Fibroblast of skin of right quadriceps (primary cell): ENCODE data around the gene GLRA3.
A peak's percentile ranks its signal among the peaks of the same experiment; 100 is the strongest.
"Not testable (repeated sequence)": the region's sequence is repeated elsewhere in the genome, so short reads cannot be mapped to it uniquely, and the experiment has no call there.

ENCODE experiments used
- DNase-seq: peaks from one replicate; pipeline ENCODE4 v3.0.0-alpha.2; 2013

The GLRA3 gene

GRCh38 chr4:174650711-174651355, 178.2 kb downstream of the GLRA3 start:
- no peak for DNase-seq

- DNase-seq = no peak
These were observed 180.2 kb downstream of the GLRA3 start for GRCh38 chr4:174648812-174649211.

- DNase-seq = no peak
These were observed 182.7 kb downstream of the GLRA3 start for GRCh38 chr4:174646326-174646725.

- DNase-seq = no peak
These were observed 188.9 kb downstream of the GLRA3 start for GRCh38 chr4:174640146-174640545.

GRCh38 chr4:174635732-174636131, 193.3 kb downstream of the GLRA3 start:
- DNase-seq = no peak

GRCh38 chr4:174633399-174633798, 195.6 kb downstream of the GLRA3 start:
- DNase-seq = no peak

- DNase-seq = peak; percentile 44
These were observed 196.9 kb downstream of the GLRA3 start for GRCh38 chr4:174631901-174632758.

GRCh38 chr4:174629907-174630450, 199.1 kb downstream of the GLRA3 start:
- not testable (repeated sequence) for DNase-seq

GRCh38 chr4:174629265-174629664, 199.8 kb downstream of the GLRA3 start:
- DNase-seq = peak; percentile 12

- no peak for DNase-seq
These were observed 200.9 kb downstream of the GLRA3 start for GRCh38 chr4:174628191-174628590.

GRCh38 chr4:174627473-174627872, 201.6 kb downstream of the GLRA3 start:
- no peak for DNase-seq

GRCh38 chr4:174626342-174627008, 202.6 kb downstream of the GLRA3 start:
- DNase-seq = no peak

GRCh38 chr4:174616661-174617060, 212.4 kb downstream of the GLRA3 start:
- no peak for DNase-seq

- DNase-seq = no peak
These were observed 215.1 kb downstream of the GLRA3 start for GRCh38 chr4:174613979-174614378.

GRCh38 chr4:174611792-174612191, 217.3 kb downstream of the GLRA3 start:
- DNase-seq = no peak

- no peak for DNase-seq
These were observed 221.3 kb downstream of the GLRA3 start for GRCh38 chr4:174607792-174608191.

GRCh38 chr4:174604198-174604597, 224.8 kb downstream of the GLRA3 start:
- DNase-seq = peak; percentile 21

GRCh38 chr4:174600391-174600790, 228.7 kb downstream of the GLRA3 start:
- DNase-seq = peak; percentile 13

GRCh38 chr4:174598800-174599199, 230.2 kb downstream of the GLRA3 start:
- DNase-seq = no peak

GRCh38 chr4:174596513-174596912, 232.5 kb downstream of the GLRA3 start:
- no peak for DNase-seq

GRCh38 chr4:174595141-174595929, 233.7 kb downstream of the GLRA3 start:
- peak; percentile 41 for DNase-seq

GRCh38 chr4:174593701-174594100, 235.3 kb downstream of the GLRA3 start:
- DNase-seq = no peak

- DNase-seq = peak; percentile 82
These were observed 236.1 kb downstream of the GLRA3 start for GRCh38 chr4:174592985-174593335.
